Kidney (tissue), 14 donors: ENCODE measurements around the gene SYT17. TPM values are rescaled to one million over a fixed set of nuclear protein-coding genes. Genes with fewer than 3 reads are reported as not detected.

ENCODE experiments used
- DNase-seq, 5 donors: peaks; one replicate each; pipeline ENCODE4 v3.0.0-alpha.2; 2013 to 2020
- FAIRE-seq: peaks from 2 replicates; lab custom pipeline; 2012; peaks lifted over from hg19 to GRCh38; lab: Jason Lieb, UNC
- H3K27ac ChIP-seq, 2 donors: one replicate each; pipeline ENCODE4 v1.7.0; 2013; ENCODE audit warnings: low read depth in 2 of 2, low read length in 2 of 2, inconsistent platforms in 1 of 2
- H3K27me3 ChIP-seq: one replicate; pipeline ENCODE4 v1.7.1; 2013; ENCODE audit warnings: low read length, inconsistent platforms; ENCODE audit not compliant: control insufficient read depth, insufficient read depth
- H3K36me3 ChIP-seq, 3 donors: one replicate each; pipeline versions ENCODE4 v1.7.0 to v1.7.1; 2013; ENCODE audit warnings: low read length in 3 of 3, control low read depth in 1 of 3, inconsistent platforms in 1 of 3; ENCODE audit not compliant: insufficient read depth in 3 of 3, control insufficient read depth in 2 of 3
- H3K4me1 ChIP-seq, 3 donors: one replicate each; pipeline versions ENCODE4 v1.7.0 to v1.7.1; 2013; ENCODE audit warnings: low read length in 3 of 3, inconsistent platforms in 1 of 3, low read depth in 1 of 3; ENCODE audit not compliant: control insufficient read depth in 2 of 3, insufficient read depth in 2 of 3
- H3K4me3 ChIP-seq, 3 donors: one replicate each; pipeline versions ENCODE4 v1.7.0 to v1.8.1; 2013; ENCODE audit warnings: low read length in 3 of 3, control low read depth in 1 of 3, inconsistent platforms in 1 of 3
- H3K9ac ChIP-seq, 3 donors: one replicate each; pipeline versions ENCODE4 v1.7.0 to v1.7.1; 2013; ENCODE audit warnings: low read length in 3 of 3, control low read depth in 1 of 3, inconsistent platforms in 1 of 3
- H3K9me3 ChIP-seq, 3 donors: one replicate each; pipeline versions ENCODE4 v1.7.0 to v1.7.1; 2013; ENCODE audit warnings: low read length in 3 of 3, control low read depth in 1 of 3, inconsistent platforms in 1 of 3; ENCODE audit not compliant: control insufficient read depth in 2 of 3, insufficient read depth in 1 of 3
- CTCF ChIP-seq: IDR thresholded peaks from 3 replicates; pipeline ENCODE4 v1.5.1; 2012; ENCODE audit warnings: mild to moderate bottlenecking, moderate library complexity, borderline replicate concordance; ENCODE audit not compliant: insufficient read depth; ENCODE audit errors: extremely low read depth
- intact Hi-C: fragments of 100-400 bp; cut with DNase I; formaldehyde crosslinking; loops from one replicate; pipeline ENCODE4 v1.11.1; 2022
- polyA plus RNA-seq: library from polyadenylated mRNA; stranded (reverse); fragments of 350-450 nt; fragmentation: Illumina TruSeq; extraction: RNeasy Lipid Tissue Mini Kit (QIAGEN cat#74804); gene quantifications from one replicate; pipeline ENCODE4 v1.2.3, GENCODE V29; 2014; ENCODE audit warnings: low read depth, low replicate concordance; ENCODE audit not compliant: insufficient read depth
- total RNA-seq: library from RNA; stranded (reverse); fragmentation: NEBNext Ultra II Directional; extraction: Animal tissue kit (Norgen Biotek cat#: 25700); gene quantifications from one replicate; pipeline ENCODE4 v1.2.1, GENCODE V29; 2021
- donor health status: control.
- donor health status: control.
- donor health status: control.
- donor health status: control.
- donor health status: control.
- donor health status: DM: yes; HTN: yes; CAD: no.
- donor health status: Normal renal cell carcinoma (clear cell type).

Gene SYT17
- total and polyA plus RNA-seq, 2 donors from 2014 or later: 5.8 to 8.8 TPM

GRCh38 chr16:19147126-19147525 is 20.9 kb upstream of the SYT17 start:
- H3K36me3 ChIP-seq: no peaks in the 10 kb centered on the region
- intact Hi-C loops: no loop called here
- no peak overlapping the region for H3K27ac ChIP-seq
- FAIRE-seq (no peak), DNase-seq (no peak)
- TF ChIP-seq CTCF: no peak
- no peaks in the 10 kb centered on the region for H3K27me3 ChIP-seq
- H3K4me1 ChIP-seq: no peaks in the 10 kb centered on the region
- no peak overlapping the region for H3K4me3 ChIP-seq
- no peak overlapping the region for H3K9ac ChIP-seq
- H3K9me3 ChIP-seq: peaks cover 0 to 3% (median 0%) of the 10 kb centered on the region in 3 donors

GRCh38 chr16:19147627-19148026 is 20.4 kb upstream of the SYT17 start:
- H3K4me3 ChIP-seq: no peak overlapping the region
- H3K9me3 ChIP-seq: peaks cover 0 to 3% (median 0%) of the 10 kb centered on the region in 3 donors
- no peaks in the 10 kb centered on the region for H3K27me3 ChIP-seq
- no peak for TF ChIP-seq CTCF
- H3K36me3 ChIP-seq: no peaks in the 10 kb centered on the region
- intact Hi-C loops: no loop called here
- no peaks in the 10 kb centered on the region for H3K4me1 ChIP-seq
- H3K27ac ChIP-seq: no peak overlapping the region
- no peak for FAIRE-seq
- DNase-seq: no peak
- H3K9ac ChIP-seq: no peak overlapping the region

DNA sequence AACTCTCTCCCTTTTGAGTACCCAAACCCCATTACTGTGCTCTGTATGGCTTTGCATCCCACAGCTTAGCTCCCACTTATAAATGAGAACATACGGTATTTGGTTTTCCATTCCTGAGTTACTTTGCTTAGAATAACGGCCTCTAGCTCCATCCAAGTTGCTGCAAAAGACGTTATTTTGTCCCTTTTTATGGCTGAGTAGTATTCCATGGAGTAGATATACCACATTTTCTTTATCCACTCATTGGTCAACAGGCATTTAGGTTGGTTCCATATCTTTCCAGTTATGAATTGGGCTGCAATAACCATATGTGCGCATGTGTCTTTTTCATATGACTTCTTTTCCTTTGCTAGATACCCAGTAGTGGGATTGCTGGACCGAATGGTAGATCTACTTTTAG is 19.9 kb upstream of the SYT17 start:
- no peak overlapping the region for H3K9ac ChIP-seq
- intact Hi-C loops: no loop called here
- no peak overlapping the region for H3K4me3 ChIP-seq
- FAIRE-seq: no peak
- no peaks in the 10 kb centered on the region for H3K27me3 ChIP-seq
- peaks cover 0 to 3% (median 0%) of the 10 kb centered on the region in 3 donors for H3K9me3 ChIP-seq
- H3K4me1 ChIP-seq: no peaks in the 10 kb centered on the region
- DNase-seq: no peak
- no peak overlapping the region for H3K27ac ChIP-seq
- TF ChIP-seq CTCF: no peak
- no peaks in the 10 kb centered on the region for H3K36me3 ChIP-seq

DNA sequence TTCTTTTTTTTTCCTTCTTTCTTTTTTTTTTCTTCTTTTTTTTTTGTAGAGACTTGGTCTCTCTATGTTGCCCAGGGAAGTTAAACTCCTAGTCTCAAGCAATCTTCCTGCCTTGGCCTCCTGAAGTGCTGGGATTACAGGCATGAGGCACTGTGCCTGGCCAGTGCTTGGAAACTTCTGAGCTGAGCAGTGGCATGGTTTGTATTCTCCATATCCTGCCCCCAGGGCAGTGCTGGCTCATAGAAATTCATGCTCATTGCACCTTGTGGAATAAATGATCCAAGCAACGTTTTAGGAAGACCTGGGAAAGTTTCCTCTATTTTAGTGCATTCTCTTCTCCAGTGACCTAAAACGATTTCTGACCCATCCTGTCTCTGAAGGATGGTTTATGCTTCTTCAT is 16.7 kb upstream of the SYT17 start:
- no peak overlapping the region for H3K27ac ChIP-seq
- FAIRE-seq (no peak), DNase-seq (no peak)
- H3K4me3 ChIP-seq: no peak overlapping the region
- H3K9ac ChIP-seq: no peak overlapping the region
- H3K27me3 ChIP-seq: no peaks in the 10 kb centered on the region
- no peaks in the 10 kb centered on the region for H3K4me1 ChIP-seq
- peaks cover 0 to 8% (median 0%) of the 10 kb centered on the region in 3 donors for H3K9me3 ChIP-seq
- intact Hi-C loops: no loop called here
- H3K36me3 ChIP-seq: no peaks in the 10 kb centered on the region
- no peak for TF ChIP-seq CTCF
